Liver (tissue), 9 donors: ENCODE results near the gene NRG3. TPM values are rescaled to one million over a fixed set of nuclear protein-coding genes. Genes with fewer than 3 reads are reported as not detected.

Experiments
- DNase-seq: peaks from one replicate; pipeline ENCODE4 v3.0.0-alpha.2; 2017; ENCODE audit warnings: low spot score
- H3K27ac ChIP-seq, 2 donors: one replicate each; pipeline ENCODE4 v1.7.0; 2013; ENCODE audit warnings: inconsistent platforms in 2 of 2, low read length in 2 of 2, control low read depth in 1 of 2, low read depth in 1 of 2, mild to moderate bottlenecking in 1 of 2
- H3K27me3 ChIP-seq, 4 donors: one replicate each; pipeline versions ENCODE4 v1.6.1 to v1.7.0; 2013; ENCODE audit warnings: low read length in 3 of 4, inconsistent platforms in 1 of 4, mild to moderate bottlenecking in 1 of 4, moderate library complexity in 1 of 4; ENCODE audit not compliant: control insufficient read depth in 4 of 4, insufficient read depth in 4 of 4
- H3K36me3 ChIP-seq, 4 donors: one replicate each; pipeline versions ENCODE4 v1.6.1 to v1.7.0; 2013; ENCODE audit warnings: low read length in 3 of 4, mild to moderate bottlenecking in 3 of 4, low read depth in 1 of 4, moderate library complexity in 1 of 4; ENCODE audit not compliant: control insufficient read depth in 4 of 4, insufficient read depth in 3 of 4
- H3K4me1 ChIP-seq, 4 donors: one replicate each; pipeline versions ENCODE4 v1.6.1 to v1.7.0; 2013; ENCODE audit warnings: low read length in 3 of 4, mild to moderate bottlenecking in 3 of 4, moderate library complexity in 1 of 4; ENCODE audit not compliant: control insufficient read depth in 4 of 4, insufficient read depth in 4 of 4
- H3K4me3 ChIP-seq, 3 donors: one replicate each; pipeline versions ENCODE4 v1.6.1 to v1.7.0; 2013; ENCODE audit warnings: low read length in 3 of 3, control low read depth in 1 of 3, low read depth in 1 of 3, mild to moderate bottlenecking in 1 of 3
- H3K9ac ChIP-seq, 2 donors: one replicate each; pipeline ENCODE4 v1.7.0; 2013; ENCODE audit warnings: low read length in 2 of 2, mild to moderate bottlenecking in 2 of 2, moderate library complexity in 2 of 2, control low read depth in 1 of 2, low read depth in 1 of 2
- H3K9me3 ChIP-seq, 4 donors: one replicate each; pipeline versions ENCODE4 v1.6.1 to v1.7.0; 2013; ENCODE audit warnings: low read length in 3 of 4; ENCODE audit not compliant: control insufficient read depth in 4 of 4
- EGR1 ChIP-seq, 2 donors: IDR thresholded peaks; 2 replicates each; pipeline ENCODE4 v1.6.1; 2016 to 2018; ENCODE audit warnings: antibody characterized with exemption in 2 of 2, low read depth in 2 of 2
- FOXA1 ChIP-seq: IDR thresholded peaks from 2 replicates; pipeline ENCODE4 v1.6.1; 2016; ENCODE audit warnings: antibody characterized with exemption
- GABPA ChIP-seq, 2 donors: IDR thresholded peaks in 1 of 2; conservative IDR thresholded peaks in 1 of 2; 2 replicates each; pipeline ENCODE4 v1.6.1; 2016; ENCODE audit warnings: antibody characterized with exemption in 2 of 2, mild to moderate bottlenecking in 1 of 2, moderate library complexity in 1 of 2
- HNF4A ChIP-seq, 2 donors: conservative IDR thresholded peaks; 2 replicates each; pipeline ENCODE4 v1.6.1; 2016; ENCODE audit warnings: antibody characterized with exemption in 2 of 2, mild to moderate bottlenecking in 2 of 2
- HNF4G ChIP-seq: IDR thresholded peaks from 2 replicates; pipeline ENCODE4 v1.6.1; 2016; ENCODE audit warnings: antibody characterized with exemption
- JUND ChIP-seq, 2 donors: IDR thresholded peaks; 2 replicates each; pipeline ENCODE4 v1.6.1; 2016; ENCODE audit warnings: antibody characterized with exemption in 2 of 2
- NR2F2 ChIP-seq: IDR thresholded peaks from 2 replicates; pipeline ENCODE4 v1.6.1; 2016; ENCODE audit warnings: antibody characterized with exemption
- RAD21 ChIP-seq, 2 donors: IDR thresholded peaks; 2 replicates each; pipeline ENCODE4 v1.6.1; 2016; ENCODE audit warnings: antibody characterized with exemption in 2 of 2, mild to moderate bottlenecking in 2 of 2
- RXRA ChIP-seq, 2 donors: IDR thresholded peaks; 2 replicates each; pipeline ENCODE4 v1.6.1; 2017 to 2018; ENCODE audit warnings: antibody characterized with exemption in 2 of 2, mild to moderate bottlenecking in 1 of 2
- SP1 ChIP-seq: IDR thresholded peaks from 2 replicates; pipeline ENCODE4 v1.6.1; 2018; ENCODE audit warnings: antibody characterized with exemption, mild to moderate bottlenecking
- TAF1 ChIP-seq: conservative IDR thresholded peaks from 2 replicates; pipeline ENCODE4 v1.6.1; 2016; ENCODE audit warnings: antibody characterized with exemption, mild to moderate bottlenecking
- YY1 ChIP-seq: IDR thresholded peaks from 2 replicates; pipeline ENCODE4 v1.6.1; 2016; ENCODE audit warnings: antibody characterized with exemption, mild to moderate bottlenecking
- WGBS: extraction: QIAGEN DNeasy Blood & Tissue Kit; methylation state at CpG from one replicate; pipeline ENCODE4 v1.1.7; 2013; 5-methylcytosine and 5-hydroxymethylcytosine counted together
- polyA plus RNA-seq, 2 donors: library from polyadenylated mRNA; stranded (reverse) in 1 of 2; unstranded in 1 of 2; fragments of 200-250 nt in 1 of 2; fragments of >200 nt in 1 of 2; fragmentation: Nextera tagmentation in 1 of 2; extraction: Ambion mirVana in 1 of 2; gene quantifications; one replicate each; pipeline versions ENCODE4 v1.2.1 to v1.2.3, GENCODE V29; 2013 to 2015
- total RNA-seq, 2 donors: library from RNA; depleted of rRNA; stranded (reverse); fragments of >200 nt; gene quantifications; one replicate each; pipeline ENCODE4 v1.2.3, GENCODE V29; 2014
- TF ChIP-seq, protein P1 (sequence below): IDR thresholded peaks from 2 replicates; pipeline ENCODE4 v1.6.1; 2016; ENCODE audit warnings: antibody characterized with exemption
- TF ChIP-seq, protein P2 (sequence below): IDR thresholded peaks from 2 replicates; pipeline ENCODE4 v1.6.1; 2016; ENCODE audit warnings: antibody characterized with exemption
- TF ChIP-seq, protein P3 (sequence below): IDR thresholded peaks from 2 replicates; pipeline ENCODE4 v1.6.1; 2016; ENCODE audit warnings: antibody characterized with exemption, mild to moderate bottlenecking
- TF ChIP-seq, protein P4 (sequence below): fragments of 150-350 bp; IDR thresholded peaks from 2 replicates; pipeline ENCODE4 v1.5.1; 2017; ENCODE audit warnings: improper control_type of control experiment, low read depth, low read length; ENCODE audit not compliant: missing input control
- donor health status: healthy.
- donor health status: healthy.
- donor health status: healthy.
- donor health status: healthy.
- donor health status: healthy.

NRG3 gene
- total and polyA plus RNA-seq, 4 donors = 0.24 to 3.7 (median 0.38) TPM

DNA sequence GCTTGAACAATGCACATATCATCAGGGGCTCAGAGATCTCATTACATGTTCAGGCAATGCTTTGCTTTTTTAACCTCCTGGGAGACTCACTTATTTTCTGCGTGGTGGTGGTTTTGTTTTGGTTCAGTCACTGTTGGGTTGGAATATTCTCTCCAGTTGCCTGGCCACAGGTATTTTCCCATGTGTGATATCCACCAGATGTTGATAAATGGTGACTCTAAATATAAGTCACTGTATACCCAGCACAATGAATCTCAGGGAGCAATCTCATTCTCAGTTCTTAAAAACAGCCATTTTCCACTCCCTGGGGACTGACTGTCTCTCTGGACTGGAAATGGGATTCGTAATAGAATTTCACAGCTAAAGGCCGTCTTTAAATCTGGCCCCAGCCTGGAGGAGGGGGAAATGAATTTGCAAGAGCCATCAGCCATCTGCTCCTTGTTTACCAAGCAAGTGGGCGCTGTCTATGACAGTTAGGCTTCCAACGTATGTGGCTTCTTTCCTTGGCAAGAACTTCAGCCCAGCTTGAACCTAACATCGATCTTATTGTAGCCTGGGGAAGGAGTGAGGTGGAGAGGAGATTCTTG, 1106.2 kb downstream of the NRG3 start:
- 87% methylated on average over 6 of the region's 6 CpGs for WGBS
- DNase-seq = no peak
- Histone ChIP-seq H3K4me1 (no peaks in the 10 kb centered on the region), H3K9me3 (no peaks in the 10 kb centered on the region), H3K27ac (no peak overlapping the region), H3K9ac (no peak overlapping the region), H3K27me3 (no peaks in the 10 kb centered on the region), H3K36me3 (no peaks in the 10 kb centered on the region), H3K4me3 (no peak overlapping the region)
- TF ChIP-seq, protein P1, sequence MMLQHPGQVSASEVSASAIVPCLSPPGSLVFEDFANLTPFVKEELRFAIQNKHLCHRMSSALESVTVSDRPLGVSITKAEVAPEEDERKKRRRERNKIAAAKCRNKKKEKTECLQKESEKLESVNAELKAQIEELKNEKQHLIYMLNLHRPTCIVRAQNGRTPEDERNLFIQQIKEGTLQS = no peak
- TF ChIP-seq, protein P2, sequence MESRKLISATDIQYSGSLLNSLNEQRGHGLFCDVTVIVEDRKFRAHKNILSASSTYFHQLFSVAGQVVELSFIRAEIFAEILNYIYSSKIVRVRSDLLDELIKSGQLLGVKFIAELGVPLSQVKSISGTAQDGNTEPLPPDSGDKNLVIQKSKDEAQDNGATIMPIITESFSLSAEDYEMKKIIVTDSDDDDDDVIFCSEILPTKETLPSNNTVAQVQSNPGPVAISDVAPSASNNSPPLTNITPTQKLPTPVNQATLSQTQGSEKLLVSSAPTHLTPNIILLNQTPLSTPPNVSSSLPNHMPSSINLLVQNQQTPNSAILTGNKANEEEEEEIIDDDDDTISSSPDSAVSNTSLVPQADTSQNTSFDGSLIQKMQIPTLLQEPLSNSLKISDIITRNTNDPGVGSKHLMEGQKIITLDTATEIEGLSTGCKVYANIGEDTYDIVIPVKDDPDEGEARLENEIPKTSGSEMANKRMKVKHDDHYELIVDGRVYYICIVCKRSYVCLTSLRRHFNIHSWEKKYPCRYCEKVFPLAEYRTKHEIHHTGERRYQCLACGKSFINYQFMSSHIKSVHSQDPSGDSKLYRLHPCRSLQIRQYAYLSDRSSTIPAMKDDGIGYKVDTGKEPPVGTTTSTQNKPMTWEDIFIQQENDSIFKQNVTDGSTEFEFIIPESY = no peak
- no peak for TF ChIP-seq RXRA (IDR thresholded peaks at IDR 0.05)
- TF ChIP-seq JUND (IDR thresholded peaks at IDR 0.05) = no peak
- TF ChIP-seq RAD21 (IDR thresholded peaks at IDR 0.05) = no peak
- TF ChIP-seq TAF1 = no peak
- no peak for TF ChIP-seq EGR1 (IDR thresholded peaks at IDR 0.05; ENCODE audit: low read depth in 2 of 2)
- TF ChIP-seq FOXA1 = no peak
- TF ChIP-seq, protein P3, sequence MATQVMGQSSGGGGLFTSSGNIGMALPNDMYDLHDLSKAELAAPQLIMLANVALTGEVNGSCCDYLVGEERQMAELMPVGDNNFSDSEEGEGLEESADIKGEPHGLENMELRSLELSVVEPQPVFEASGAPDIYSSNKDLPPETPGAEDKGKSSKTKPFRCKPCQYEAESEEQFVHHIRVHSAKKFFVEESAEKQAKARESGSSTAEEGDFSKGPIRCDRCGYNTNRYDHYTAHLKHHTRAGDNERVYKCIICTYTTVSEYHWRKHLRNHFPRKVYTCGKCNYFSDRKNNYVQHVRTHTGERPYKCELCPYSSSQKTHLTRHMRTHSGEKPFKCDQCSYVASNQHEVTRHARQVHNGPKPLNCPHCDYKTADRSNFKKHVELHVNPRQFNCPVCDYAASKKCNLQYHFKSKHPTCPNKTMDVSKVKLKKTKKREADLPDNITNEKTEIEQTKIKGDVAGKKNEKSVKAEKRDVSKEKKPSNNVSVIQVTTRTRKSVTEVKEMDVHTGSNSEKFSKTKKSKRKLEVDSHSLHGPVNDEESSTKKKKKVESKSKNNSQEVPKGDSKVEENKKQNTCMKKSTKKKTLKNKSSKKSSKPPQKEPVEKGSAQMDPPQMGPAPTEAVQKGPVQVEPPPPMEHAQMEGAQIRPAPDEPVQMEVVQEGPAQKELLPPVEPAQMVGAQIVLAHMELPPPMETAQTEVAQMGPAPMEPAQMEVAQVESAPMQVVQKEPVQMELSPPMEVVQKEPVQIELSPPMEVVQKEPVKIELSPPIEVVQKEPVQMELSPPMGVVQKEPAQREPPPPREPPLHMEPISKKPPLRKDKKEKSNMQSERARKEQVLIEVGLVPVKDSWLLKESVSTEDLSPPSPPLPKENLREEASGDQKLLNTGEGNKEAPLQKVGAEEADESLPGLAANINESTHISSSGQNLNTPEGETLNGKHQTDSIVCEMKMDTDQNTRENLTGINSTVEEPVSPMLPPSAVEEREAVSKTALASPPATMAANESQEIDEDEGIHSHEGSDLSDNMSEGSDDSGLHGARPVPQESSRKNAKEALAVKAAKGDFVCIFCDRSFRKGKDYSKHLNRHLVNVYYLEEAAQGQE = no peak
- TF ChIP-seq HNF4A (conservative IDR thresholded peaks at IDR 0.05) = no peak
- TF ChIP-seq YY1 = no peak
- TF ChIP-seq, protein P4, sequence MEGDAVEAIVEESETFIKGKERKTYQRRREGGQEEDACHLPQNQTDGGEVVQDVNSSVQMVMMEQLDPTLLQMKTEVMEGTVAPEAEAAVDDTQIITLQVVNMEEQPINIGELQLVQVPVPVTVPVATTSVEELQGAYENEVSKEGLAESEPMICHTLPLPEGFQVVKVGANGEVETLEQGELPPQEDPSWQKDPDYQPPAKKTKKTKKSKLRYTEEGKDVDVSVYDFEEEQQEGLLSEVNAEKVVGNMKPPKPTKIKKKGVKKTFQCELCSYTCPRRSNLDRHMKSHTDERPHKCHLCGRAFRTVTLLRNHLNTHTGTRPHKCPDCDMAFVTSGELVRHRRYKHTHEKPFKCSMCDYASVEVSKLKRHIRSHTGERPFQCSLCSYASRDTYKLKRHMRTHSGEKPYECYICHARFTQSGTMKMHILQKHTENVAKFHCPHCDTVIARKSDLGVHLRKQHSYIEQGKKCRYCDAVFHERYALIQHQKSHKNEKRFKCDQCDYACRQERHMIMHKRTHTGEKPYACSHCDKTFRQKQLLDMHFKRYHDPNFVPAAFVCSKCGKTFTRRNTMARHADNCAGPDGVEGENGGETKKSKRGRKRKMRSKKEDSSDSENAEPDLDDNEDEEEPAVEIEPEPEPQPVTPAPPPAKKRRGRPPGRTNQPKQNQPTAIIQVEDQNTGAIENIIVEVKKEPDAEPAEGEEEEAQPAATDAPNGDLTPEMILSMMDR = no peak

DNA sequence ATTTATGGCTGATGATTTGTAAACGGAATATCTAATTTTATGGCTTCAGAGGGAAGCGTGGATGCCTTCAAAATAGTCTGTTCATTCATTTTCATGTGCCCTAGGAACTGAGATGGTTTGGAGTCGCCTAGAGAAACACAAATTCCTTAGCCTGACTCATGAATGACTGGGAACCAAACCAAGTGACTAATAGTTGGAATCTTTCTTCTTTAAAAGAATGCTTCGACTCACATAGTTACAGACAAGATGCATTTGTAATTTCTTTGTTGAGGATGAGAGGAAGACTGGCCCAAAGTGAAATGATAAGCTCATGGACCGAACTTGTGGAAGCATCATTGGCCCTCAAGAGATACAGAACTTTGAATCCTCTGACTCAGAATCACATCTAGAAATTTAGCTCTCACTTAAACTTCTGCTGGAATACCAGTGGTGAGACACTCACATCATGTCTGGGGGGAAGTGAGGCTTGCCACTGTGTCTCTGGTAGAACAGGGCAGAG, 1107.2 kb downstream of the NRG3 start:
- no peak for DNase-seq
- no peak overlapping the region for H3K4me3 ChIP-seq
- no peaks in the 10 kb centered on the region for H3K9me3 ChIP-seq
- TF ChIP-seq HNF4A (conservative IDR thresholded peaks at IDR 0.05) = no peak
- no peak for TF ChIP-seq NR2F2
- no peak for TF ChIP-seq HNF4G
- TF ChIP-seq YY1 = no peak
- TF ChIP-seq, protein P3 = no peak
- TF ChIP-seq TAF1 = no peak
- no peak for TF ChIP-seq FOXA1
- no peak for TF ChIP-seq RXRA (IDR thresholded peaks at IDR 0.05)
- no peak for TF ChIP-seq SP1
- TF ChIP-seq GABPA (IDR thresholded peaks at IDR 0.05 in 1 of 2, conservative IDR thresholded peaks at IDR 0.05 in 1 of 2) = no peak
- no peak overlapping the region for H3K27ac ChIP-seq
- no peaks in the 10 kb centered on the region for H3K36me3 ChIP-seq
- H3K4me1 ChIP-seq = no peaks in the 10 kb centered on the region
- H3K27me3 ChIP-seq = no peaks in the 10 kb centered on the region
- 73% methylated on average over 5 of the region's 5 CpGs for WGBS
- H3K9ac ChIP-seq = no peak overlapping the region
